Kasumi-1 (cell line): ENCODE measurements around the gene LIPN.

ENCODE experiments used
- DNase-seq, 2 experiments: peaks; one replicate each; lab custom pipeline; 2025; lab: John Stamatoyannopoulos, UW

The LIPN gene, protein sequence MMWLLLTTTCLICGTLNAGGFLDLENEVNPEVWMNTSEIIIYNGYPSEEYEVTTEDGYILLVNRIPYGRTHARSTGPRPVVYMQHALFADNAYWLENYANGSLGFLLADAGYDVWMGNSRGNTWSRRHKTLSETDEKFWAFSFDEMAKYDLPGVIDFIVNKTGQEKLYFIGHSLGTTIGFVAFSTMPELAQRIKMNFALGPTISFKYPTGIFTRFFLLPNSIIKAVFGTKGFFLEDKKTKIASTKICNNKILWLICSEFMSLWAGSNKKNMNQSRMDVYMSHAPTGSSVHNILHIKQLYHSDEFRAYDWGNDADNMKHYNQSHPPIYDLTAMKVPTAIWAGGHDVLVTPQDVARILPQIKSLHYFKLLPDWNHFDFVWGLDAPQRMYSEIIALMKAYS

DNA sequence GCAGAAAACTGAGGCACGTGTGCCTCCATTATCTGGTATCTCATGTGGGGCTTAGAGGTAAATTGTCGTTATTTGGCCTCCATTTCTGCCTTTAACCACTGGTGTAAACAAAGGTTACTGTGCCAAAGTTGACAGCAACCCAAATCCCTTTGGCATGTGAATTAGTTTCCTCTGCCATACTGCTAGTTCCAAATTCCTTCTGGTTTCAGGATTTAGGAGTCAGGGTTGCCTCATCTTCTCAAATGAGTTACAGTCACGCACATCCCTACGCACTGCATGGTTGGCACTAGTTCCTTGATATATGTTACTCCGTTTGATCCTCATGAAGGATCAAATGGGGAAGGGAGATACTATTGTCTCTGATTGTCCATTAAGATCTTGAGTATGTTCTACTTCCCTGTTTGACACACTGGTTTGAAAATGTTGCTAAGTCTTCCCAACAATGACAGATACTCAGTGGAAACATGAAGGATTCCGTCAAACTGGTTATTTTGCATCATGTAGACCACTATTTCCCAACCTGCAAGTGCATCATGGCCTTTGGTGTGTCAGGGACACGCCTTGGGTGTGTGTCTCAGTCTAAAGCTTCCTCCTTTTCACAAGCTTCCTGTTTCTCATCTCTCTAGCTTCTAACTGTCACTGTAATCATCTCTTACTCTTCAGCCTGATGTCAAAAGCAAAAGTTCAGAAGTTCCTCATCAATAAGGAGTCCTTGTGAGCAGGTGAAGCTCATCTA lies at the start of gene LIPN:
TSS of gene LIPN (plus strand) at position 655 of the 736 bp plus-strand sequence. CDS start 1,386 bp downstream, outside the sequence.
- DNase-seq, result peak; percentile 76 to 77

DNA sequence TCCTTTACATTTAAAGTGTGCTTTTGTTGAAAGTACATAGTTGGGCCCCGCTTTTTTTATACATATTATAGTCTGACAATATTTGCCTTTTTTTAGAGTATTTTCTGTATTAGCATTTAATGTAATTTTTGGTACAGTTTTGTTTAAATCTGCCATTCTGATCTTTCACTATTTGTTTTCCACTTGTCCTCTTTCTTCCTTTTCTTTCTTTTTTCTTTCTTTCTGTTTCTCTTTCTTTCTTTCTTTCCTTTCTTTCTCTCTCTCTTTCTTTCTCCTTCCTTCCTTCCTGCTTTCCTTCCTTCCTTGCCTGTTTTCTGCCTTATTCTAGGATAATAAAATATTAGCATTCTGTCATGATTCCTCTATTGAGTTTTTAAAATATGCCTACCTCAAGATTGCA lies 44.3 kb upstream of the LIPN start:
- DNase-seq, result no peak

DNA sequence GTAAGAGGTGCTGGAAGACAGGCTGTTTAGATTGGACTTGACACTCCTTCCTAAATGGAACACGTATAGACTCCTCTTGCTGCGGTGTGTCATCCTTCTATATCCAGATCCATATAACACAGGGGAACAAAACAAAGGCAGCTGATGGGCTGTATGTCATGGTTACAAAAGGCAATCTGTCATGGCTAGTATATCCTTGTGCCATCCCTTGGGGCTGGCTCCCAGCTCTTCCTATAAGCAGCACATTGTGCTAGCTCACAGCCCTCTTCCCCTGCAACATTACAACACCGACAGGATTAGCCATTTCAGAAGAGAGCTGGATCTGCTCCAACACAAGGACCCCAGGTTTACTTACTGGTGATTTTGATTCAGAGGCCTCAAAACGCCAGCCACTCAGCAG lies 38.4 kb upstream of the LIPN start:
- DNase-seq, result no peak

DNA sequence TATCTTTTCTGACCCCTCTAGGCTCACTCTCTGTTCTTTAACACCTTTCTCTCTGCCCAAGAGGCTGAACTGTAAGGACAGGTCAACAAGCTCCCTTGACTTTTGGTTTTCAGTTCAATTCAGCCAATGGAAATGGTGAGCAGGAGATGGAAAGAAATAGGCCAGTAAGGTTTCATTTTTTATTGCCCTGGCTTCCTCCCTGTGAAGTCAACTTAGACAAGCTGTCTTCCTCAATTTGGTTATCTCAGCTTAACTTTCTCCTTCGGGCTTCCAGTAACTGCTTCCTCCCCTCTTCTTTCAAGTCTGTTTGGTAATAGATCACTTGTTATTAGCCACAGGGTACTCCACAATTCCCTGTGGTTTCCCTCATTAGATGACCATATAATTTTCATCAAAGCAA lies 34.0 kb upstream of the LIPN start:
- DNase-seq, result peak; percentile 61 to 71

DNA sequence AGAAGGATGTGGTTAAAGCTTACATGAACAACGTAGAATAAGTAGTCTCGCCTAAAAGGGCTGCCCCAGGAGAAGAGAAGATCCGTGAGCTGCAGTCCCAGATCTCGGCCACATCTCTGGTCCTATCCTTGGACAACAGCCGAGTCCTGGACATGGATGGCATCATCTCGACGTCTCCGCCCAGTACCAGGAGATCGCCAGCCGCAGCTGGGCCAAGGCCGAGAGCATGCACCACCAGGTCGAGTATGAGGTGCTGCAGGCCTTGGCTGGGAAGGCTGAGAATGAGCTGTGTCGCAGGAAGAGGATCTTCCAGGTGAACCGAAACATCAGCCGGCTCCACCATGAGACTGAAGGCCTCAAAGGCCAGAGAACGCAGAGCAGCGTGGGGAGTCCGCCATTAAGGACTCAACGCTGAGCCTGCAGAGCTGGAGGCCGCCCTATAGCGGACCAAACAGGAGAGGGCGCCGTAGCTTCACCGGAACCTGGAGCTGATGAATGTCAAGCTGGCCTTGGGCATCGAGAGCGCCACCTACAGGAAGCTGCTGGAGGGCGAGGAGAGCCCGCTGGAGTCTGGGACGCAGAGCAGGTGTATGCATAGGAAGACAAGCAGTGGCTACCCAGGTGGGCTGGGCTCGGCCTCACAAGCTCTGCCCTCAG lies 31.6 kb upstream of the LIPN start:
- no peak for DNase-seq

DNA sequence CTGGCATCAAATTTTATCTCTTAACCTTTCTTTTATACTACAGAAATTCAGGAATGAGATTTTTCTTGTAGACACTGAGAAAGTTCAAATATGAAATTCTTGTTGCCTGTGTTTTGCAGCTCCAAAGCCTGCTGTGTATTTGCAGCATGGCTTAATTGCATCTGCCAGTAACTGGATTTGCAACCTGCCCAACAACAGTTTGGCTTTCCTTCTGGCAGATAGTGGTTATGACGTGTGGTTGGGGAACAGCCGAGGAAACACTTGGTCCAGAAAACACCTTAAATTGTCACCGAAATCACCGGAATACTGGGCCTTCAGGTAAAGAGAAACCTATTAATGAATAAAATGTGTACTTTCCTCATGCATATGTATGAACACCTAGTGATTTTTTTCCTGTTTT lies 29.0 kb upstream of the LIPN start:
- no peak for DNase-seq

DNA sequence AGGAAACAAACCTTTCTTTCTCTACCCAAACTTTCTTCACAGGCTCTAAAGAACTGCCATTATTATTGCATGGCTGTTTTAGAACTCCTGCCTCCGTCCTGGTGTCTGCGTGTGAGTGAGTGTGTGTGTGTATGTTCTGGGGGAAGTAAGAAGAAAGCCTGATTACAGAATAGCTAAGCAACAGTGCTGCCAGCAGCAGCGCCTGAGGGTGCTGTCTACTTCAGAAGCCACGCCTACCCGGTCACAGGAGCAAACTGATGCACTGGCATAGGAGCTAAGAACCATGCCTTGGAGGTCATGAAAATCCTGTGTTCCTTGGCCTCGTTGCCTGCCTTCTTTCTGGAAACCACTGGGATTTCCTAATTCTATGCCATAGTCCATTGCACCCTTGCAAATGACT lies 28.5 kb upstream of the LIPN start:
- DNase-seq, result peak; percentile 56 to 66

DNA sequence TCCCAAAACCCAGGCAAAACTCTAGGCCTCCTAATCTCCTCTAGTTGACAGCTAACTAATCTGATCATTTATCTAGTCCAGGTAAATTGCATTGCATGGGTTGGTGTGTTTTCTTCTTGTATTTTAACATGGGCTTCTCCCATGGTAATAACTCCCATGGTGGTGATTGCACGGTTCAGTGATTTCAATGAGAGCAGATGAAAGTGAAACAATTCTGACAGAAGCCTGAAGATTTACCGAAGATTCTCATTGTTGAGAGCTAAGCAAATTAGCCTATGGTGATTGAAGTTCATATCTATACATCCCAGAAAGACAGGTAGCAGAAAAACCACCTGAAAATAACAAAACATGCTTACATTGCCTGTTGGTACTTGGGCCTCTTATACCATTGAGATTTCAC lies 26.6 kb upstream of the LIPN start:
- DNase-seq, result no peak

DNA sequence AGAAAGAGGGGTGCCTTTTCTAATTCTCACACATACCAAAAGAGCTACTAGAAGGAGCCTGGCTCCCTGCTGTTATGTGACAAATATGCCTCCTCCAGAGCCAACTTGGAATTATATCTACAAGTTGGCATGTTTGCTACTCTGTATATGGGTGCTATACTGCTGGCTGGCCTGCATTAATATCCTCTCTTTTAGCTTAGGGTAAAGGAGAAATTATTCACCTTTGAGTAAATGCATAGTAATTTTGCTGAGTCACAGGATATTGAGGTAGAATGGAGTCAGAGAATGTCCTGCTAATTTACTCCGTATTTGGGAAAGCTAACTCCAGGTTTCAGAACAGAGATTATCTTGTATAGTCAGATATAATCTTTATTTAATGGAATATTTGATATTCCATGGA lies 24.2 kb upstream of the LIPN start:
- DNase-seq, result no peak

DNA sequence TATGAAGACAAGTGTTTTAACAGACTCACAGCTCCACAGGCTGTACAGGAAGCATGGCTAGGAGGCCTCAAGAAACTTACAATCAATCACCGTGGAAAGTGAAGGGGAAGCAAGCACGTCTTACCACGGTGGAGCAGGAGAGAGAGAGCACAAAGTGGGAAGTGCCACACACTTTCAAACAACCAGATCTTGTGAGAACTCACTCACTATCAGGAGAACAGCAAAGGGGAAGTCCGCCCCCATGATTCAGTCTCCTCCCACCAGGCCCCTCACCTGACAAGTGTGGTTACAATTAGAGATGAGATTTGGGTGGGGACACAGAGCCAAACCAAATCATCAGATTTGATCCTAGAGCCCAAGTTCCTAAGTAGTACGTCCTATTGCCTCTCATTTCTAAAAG lies 17.9 kb upstream of the LIPN start:
- DNase-seq, result peak; percentile 19 to 21

DNA sequence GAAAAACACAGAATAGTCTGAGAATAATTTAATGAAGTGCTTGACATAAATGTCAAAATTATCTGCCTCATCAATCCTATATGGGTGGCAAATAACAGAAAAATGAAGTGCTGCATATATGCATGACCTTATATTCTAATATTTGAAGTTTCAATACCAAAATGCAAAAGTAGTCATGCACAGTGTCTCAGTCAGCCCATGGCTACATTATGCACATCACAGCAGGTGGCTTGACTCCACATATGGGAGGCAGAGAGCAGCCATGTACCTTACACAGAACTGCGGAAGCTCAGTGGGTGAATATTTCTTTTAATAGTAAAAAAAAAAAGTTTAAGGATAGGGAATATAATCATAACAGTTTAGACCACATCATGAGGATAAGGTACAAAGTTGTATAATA lies 17.4 kb upstream of the LIPN start:
- no peak for DNase-seq

DNA sequence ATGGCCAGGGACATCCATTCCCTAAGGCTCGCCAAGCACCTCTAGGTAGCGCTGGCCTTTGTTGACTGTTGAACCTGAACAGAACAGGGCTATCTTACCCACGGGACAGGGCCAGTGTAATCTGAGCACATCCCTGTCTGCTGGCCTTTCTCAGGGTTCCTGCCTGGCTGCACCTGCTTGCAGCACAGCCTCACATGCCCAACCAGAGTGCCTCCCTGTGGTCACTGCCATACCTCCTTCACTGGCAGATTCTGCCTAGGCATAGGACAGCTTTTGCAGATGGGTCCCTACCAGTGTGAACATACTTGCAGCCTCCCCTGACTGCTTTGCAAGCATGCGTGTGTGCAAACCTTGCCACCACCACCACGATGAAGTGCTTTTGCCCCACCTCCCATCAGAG lies 15.8 kb upstream of the LIPN start:
- DNase-seq, result no peak

DNA sequence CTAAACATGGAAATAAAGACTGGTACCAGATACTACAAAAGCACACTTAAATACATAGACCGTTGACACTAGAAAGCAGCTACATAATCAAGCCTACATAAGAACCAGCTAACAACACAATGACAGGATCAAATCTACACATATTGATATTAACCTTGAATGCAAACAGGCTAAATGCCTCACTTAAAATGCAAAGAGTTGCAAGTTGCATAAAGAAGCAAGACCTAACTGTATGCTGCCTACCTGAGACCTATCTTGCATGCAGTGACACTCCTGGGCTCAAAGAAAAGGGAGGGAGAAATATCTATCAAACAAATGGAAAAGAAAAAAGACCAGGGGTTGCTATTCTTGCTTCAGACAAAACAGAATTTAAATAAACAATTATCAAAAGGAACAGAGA lies 14.2 kb upstream of the LIPN start:
- DNase-seq, result no peak

DNA sequence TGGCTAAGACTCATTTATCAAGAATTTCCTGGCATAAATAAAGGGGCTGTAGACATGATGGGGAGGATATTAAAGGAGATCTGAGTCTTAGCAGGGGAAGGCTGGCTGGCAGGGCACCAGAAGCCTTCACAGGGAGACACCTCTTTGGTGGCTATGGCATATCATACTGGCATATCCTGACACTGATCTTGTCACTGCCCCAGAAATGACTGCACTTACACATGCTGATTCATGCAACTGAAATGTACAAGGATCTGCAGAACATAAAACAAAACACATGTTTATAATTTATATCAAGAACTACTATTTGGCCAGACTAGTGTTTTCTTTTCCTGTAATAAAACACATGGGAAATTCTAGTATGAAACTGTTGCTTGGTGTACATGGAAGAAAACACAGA lies 5.5 kb upstream of the LIPN start:
- DNase-seq, result no peak

DNA sequence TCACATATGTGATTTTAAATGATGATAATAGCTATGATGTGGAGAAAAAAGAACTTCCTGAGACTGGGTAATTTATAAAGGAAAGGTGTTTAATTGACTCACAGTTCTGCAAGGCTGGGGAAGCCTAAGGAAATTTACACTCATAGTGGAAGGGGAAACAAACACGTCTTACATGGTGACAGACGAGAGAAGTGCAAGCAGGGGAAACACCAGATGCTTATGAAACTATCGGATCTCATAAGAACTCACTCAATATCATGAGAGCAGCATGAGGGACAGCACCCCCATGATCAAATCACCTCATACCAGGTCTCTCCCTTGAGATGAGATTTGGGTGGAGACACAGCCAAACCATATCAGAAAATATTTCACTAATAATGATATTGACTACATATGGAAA lies 4.1 kb upstream of the LIPN start:
- no peak for DNase-seq

DNA sequence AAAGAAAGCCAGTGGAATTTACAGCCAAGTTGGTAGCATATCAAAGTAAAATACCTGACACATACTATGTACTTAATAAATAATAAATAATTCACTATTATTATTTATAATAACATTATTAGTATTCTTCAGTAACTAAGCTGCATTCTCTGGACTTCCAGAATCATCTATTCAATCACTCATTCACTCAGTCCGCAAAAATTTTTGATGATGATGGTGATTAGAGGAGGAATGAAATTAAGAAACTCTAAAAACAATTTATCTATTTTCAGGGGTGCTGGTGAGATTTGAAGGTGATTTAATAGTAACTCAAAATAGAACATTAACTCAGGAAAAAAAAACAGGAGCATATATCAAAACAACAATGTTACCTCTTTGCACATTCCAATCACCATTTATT lies 3.2 kb upstream of the LIPN start:
- no peak for DNase-seq

DNA sequence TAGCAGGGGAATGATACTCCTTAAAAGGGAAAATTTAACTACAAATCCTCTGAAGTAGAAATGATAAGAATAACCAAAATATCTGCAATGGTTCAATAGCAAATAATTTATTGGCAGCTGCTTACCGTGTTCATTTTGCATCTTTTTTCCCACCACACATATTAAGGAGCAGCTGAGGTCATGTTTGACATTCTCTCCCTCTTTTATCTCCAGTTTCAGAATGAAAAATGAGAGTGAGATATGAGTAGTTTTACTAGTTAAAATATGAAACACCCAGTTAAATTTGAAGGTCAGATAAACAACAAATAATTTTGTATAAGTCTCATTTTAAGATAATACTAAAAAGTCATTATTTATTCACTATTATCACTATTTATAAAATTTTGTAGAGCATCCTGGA lies 3.1 kb downstream of the LIPN start:
- DNase-seq, result no peak

DNA sequence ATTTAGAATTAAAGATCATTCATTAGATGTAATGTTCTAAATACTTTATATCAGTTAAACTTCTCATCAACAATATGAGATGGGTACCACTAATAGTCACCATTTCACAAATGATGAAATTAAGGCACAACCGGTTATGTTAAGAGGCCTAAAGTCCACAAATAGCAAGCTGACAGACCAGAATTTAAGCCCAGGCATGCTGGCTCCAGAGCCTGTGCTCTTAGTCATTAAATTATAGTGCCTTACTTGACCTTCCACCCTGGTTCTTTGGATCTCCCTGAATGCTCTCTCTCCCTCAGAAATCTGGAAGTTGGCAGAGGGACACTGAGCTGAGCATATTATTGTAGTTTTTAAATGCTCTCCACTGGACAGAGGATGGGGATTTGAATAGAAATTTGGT lies 3.6 kb downstream of the LIPN start:
- no peak for DNase-seq

DNA sequence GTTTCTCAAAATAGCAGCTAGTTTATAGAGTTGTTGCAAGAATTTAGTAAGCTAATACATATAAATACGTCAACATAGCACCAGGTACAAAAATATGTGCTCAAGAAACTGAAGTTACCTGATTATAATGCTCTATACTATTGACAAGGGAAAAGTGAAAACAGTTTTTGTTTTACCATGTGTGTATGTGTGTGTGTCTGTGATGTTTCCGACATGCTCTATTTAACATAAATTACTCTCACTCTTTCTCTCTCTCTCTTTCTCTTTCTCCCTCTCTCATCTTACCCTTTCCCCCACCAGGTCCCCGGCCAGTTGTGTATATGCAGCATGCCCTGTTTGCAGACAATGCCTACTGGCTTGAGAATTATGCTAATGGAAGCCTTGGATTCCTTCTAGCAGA lies 4.3 kb downstream of the LIPN start:
- DNase-seq, result no peak

DNA sequence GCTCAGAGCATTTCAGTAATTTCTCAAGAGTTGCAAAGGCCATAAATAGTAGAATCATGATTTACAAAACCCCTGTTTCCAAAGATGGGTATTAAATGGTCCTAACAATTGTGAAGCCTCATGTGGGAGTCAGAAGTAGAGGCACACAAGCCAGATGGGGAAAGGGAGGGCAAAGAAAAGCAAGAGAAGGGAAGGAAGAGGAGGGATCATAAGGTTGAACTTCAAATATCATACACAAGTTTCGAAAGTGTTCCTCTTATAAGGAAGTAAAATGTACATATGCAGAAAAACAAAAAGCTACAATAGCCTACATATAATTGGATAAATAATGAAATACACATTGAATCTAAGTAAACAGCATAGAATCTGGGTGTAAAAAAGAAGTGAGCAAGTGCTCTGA lies 6.0 kb downstream of the LIPN start:
- DNase-seq, result no peak

DNA sequence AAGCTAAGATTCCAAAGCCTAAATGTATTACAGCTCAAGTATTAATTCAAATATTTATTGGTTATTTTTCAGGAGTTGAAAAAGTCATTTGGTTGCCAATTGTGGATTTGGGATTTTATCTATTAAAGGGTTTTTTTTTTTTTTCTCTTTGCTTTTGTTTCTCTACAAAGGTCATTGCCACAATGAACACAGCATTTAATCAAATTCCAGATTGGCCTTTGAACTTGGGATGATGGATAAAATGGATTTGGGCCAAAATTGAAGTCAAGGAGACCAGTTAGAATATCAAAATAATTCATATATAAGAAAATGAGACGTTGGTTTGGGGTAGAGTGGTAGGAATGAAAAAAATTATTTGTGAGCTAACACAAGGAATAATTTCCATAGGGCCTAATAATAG lies 9.6 kb downstream of the LIPN start:
- no peak for DNase-seq

DNA sequence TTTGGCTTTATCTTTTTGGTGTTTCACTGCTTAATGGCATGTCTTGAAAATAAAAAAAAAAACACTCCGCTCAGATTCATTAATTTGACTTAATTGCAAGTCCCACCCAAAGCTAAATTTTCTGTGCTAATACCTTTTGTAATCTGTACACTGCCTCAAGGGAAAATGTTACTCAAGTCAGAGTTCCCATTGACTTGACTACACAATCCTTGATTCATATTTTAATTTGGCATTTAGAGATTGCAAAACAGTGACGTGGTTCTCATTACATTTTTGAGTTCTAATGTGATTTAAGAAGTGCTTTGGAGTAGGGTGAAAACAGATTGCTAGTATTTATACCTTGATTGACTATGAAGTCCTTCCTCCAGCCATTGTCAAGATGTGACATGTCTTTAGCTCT lies 21.4 kb downstream of the LIPN start:
- no peak for DNase-seq

DNA sequence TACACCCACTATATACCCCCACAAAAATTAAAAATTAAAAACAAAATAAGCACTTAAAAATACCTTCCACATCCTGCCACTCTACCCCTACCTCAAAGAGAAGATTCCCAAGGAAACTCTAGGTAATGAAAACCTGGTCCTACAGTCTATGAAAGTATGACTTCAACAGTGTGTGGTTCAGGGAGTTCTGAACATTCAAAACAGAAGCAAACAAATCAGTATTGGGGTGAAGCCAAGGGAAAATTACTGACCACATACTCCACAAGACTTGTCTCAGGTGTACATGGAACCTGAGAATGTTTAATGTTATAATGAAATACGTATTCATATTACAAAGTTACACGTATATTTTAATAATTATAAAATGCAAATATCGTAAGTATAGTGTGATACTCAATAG lies 22.4 kb downstream of the LIPN start:
- no peak for DNase-seq
